ENCODE results near the gene KRTAP12-4. TPM values are rescaled to one million over a fixed set of nuclear protein-coding genes. Genes with fewer than 3 reads are reported as not detected.

KRTAP12-4 gene
- total and polyA plus RNA-seq, 2 donors (not counting 3 experiments of a cell fraction or from before 2014, with no cell fraction given): not detected

GRCh38 chr21:44681861-44682579 lies 27.6 kb upstream of the KRTAP12-4 start, which contains the start of gene KRTAP12-1:
TSS of gene KRTAP12-1 (minus strand) at chr21:44682163. CDS start at chr21:44682123, 40 bp downstream.
- Histone ChIP-seq H2AFZ (ENCODE audit: low read depth, low read length) (no peak within 1 kb of the TSS), H3K9me1 (replicated peaks; ENCODE audit: control insufficient read depth, extremely low read depth, insufficient read depth, low read length) (no peaks in the 10 kb centered on the region), H3K27me3 (ENCODE audit: control insufficient read depth in 2 of 2, insufficient read depth in 2 of 2, low read length in 2 of 2) (peaks cover 2 to 10% of the 10 kb centered on the region in 2 experiments), H3K36me3 (ENCODE audit: control insufficient read depth in 2 of 2, extremely low read depth in 1 of 2, insufficient read depth in 2 of 2, low read length in 2 of 2) (no peaks in the 10 kb centered on the region), H3K4me2 (ENCODE audit: insufficient read depth, low read length) (no peak within 1 kb of the TSS), H3K4me3 (replicated peaks in 1 of 3; ENCODE audit: insufficient read depth in 1 of 3, low read depth in 1 of 3, low read length in 3 of 3) (no peak within 1 kb of the TSS), H3K4me1 (ENCODE audit: control insufficient read depth, extremely low read depth, insufficient read depth, low read length) (no peaks in the 10 kb centered on the region), H3K27ac (ENCODE audit: insufficient read depth, low read depth, low read length) (no peak within 1 kb of the TSS), H3K9ac (replicated peaks; ENCODE audit: extremely low read depth, insufficient read depth, low read length) (no peak within 1 kb of the TSS), H4K20me1 (replicated peaks; ENCODE audit: control insufficient read depth, extremely low read depth, insufficient read depth, low read length) (no peaks in the 10 kb centered on the region), H3K79me2 (ENCODE audit: control insufficient read depth, insufficient read depth, low read length) (no peaks in the 10 kb centered on the region), H3K9me3 (replicated peaks; ENCODE audit: control insufficient read depth, insufficient read depth, low read length) (no peaks in the 10 kb centered on the region)
- no peak for TF ChIP-seq MYC (IDR thresholded peaks at IDR 0.05; ENCODE audit: low read depth, low read length)
- no peak for TF ChIP-seq JUN (IDR thresholded peaks at IDR 0.05; ENCODE audit: borderline replicate concordance, insufficient read depth, insufficient read length, low read depth)
- no peak for TF ChIP-seq EZH2 (IDR thresholded peaks at IDR 0.05; ENCODE audit: borderline replicate concordance, low read depth, low read length, severe bottlenecking)
- no peak for TF ChIP-seq GATA2 (IDR thresholded peaks at IDR 0.05; ENCODE audit: insufficient read depth, insufficient read length, low read depth, low read length)
- no peak for TF ChIP-seq POLR2A (IDR thresholded peaks at IDR 0.05; ENCODE audit: low read depth, low read length)
- TF ChIP-seq CTCF (IDR thresholded peaks at IDR 0.05; ENCODE audit: extremely low read depth in 1 of 2, insufficient read depth in 1 of 2, low read depth in 1 of 2, low read length in 2 of 2): no peak
- TF ChIP-seq FOS (IDR thresholded peaks at IDR 0.05; ENCODE audit: borderline replicate concordance, insufficient read depth, low read length): no peak
- TF ChIP-seq POLR2AphosphoS5 (IDR thresholded peaks at IDR 0.05; ENCODE audit: insufficient read depth, low read depth, low read length): no peak
- TF ChIP-seq MAX (IDR thresholded peaks at IDR 0.05; ENCODE audit: insufficient read depth, insufficient read length): no peak
- no peak for FAIRE-seq
- POLR2A ChIA-PET: no interaction called here
- intact Hi-C loops (cut with micrococcal nuclease): no loop called here
- DNase-seq (ENCODE audit: low read depth, low spot score): no peak
- CTCF ChIA-PET: no interaction called here
- BruUV-seq (replicated peaks): no TSS peak
- dilution Hi-C loops (cut with MboI; ENCODE audit: extremely low pct_ligation_motif_present, low sequenced_read_pairs): no loop called here
